ENCODE data around the gene PXMP2.

The PXMP2 gene

DNA sequence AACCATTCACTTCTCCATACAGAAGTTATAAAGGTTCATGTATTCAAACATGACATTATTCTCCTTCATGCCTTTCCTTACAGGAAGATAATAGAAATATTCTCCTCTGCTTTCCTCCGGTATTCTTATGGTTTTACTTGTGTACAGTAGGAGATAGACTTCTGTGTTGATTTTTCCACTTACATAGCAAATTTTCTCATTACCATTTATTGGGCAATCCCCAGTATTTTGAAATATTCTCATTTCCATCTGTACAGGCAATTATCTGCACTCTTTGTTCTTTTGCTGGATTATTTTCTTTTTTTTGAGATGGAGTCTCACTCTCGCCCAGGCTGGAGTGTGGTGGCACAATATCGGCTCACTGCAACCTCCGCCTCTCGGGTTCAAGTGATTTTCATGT lies 11.0 kb downstream of the PXMP2 start:
- DNase-seq = no peak

GRCh38 chr12:132700212-132700822 lies 12.9 kb downstream of the PXMP2 start:
- DNase-seq = no peak

GRCh38 chr12:132702640-132703039 lies 15.3 kb downstream of the PXMP2 start:
- DNase-seq = no peak

DNA sequence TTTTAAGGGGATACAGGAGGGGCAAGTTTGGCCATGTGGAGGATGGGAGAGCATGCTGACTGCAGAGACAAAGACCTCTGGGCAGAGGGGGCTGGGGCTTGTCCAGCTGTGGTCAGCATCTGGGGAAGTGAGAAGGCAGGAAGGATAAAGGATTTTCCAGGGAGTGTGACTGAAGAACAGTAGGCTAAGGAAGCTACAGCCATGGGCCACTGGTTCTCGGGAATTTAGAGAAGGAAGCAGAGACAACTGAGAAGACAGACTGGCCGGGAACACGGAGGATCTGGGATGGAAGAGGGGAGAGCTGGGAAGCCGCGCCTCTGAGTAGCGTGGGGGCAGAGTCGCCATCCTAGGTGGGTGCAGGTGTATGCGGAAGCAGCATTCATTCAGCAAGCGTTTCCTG lies 16.3 kb downstream of the PXMP2 start:
- DNase-seq = no peak

- DNase-seq = no peak
Measured at GRCh38 chr12:132707241-132707640, 19.9 kb downstream of the PXMP2 start.

DNA sequence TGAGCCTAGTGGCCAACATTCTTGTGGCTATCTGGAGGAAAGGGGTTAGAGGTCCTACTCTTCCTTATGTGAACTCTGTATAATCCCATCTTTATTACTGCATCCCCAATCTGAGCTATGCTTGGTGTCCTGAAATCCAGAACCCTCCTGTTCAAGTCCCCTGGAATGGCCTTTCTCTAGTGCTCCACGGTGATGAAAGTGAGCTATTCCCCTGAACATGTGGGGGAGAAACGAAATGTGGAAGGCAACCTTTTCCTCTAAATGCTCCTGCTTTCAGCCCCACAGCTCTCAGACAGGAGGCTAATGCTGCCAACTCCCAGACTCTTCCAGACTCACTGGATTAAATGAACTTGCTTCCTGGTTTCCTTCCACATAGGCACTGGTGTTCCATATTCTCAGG lies 20.8 kb downstream of the PXMP2 start:
- no peak for DNase-seq

DNA sequence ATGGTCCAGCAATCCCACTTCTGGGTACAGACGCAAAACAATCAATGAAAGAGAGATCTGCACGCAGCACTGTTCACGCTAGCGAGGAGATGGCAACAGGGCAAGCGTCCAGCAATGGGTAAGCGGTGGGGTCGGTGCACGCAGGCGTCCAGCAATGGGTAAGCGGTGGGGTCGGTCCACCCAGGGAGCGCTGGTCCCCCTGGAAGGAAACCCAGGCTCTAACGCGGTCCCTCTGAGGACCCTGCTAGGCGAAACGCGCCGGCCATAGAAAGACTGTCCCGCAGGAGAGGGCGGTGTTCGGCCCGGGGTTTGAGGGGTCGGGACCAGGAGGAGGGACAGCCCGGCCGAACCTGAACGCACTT lies 22.6 kb downstream of the PXMP2 start:
- DNase-seq = no peak

DNA sequence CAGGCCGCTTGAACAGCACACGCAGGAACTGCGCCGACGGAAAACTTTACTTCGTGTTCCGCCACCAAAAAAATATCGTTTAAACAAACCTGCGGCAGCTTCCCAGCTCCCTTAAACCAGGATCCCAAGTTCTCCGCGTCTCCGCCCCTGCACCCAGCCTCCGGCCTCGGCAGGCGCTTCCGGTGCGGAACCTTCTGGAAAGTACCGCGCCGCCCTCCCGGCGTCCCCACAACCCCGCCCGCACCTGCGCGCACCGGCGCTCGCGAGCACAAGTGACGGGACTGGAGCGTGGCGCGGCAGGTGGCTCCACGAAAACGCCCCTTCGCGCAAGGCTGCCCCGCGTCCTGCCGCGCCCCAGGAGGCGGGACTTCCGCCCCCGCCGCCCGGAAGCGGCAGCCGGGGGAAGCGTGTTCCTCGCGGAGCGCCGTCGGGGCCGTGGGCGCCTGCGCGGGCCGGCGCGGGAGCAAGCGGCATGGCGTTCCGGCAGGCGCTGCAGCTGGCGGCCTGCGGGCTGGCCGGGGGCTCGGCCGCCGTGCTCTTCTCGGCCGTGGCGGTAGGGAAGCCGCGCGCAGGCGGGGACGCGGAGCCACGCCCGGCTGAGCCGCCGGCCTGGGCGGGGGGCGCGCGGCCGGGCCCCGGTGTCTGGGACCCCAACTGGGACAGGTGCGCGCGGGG lies 23.2 kb downstream of the PXMP2 start, which contains the start of gene PGAM5:
PGAM5 (plus strand) TSS at position 438 of the 675 bp plus-strand sequence; CDS start at position 473, 35 bp downstream.
- peak; percentile 88 for DNase-seq

GRCh38 chr12:132711080-132711843 lies 23.9 kb downstream of the PXMP2 start:
- peak; percentile 36 for DNase-seq

DNA sequence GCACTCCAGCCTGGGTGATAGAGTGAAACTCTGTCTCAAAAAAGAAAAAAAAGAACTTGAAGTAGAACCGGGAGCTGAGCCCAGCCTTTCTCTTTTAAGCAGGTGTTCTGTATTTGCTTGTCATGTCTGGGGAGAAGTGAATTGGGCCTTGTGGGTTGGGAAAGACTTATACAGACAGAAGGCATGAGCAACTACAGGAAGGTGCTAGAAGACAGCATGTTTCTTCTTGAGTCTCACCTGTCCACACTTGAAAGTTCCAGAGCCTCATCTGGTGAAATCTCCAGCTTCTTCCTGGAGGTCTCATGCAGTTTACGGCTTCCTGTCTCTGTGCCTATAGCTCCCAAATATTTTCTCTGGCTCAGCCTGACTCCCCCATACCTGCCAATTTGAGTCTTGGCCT lies 25.7 kb downstream of the PXMP2 start:
- DNase-seq = no peak

DNA sequence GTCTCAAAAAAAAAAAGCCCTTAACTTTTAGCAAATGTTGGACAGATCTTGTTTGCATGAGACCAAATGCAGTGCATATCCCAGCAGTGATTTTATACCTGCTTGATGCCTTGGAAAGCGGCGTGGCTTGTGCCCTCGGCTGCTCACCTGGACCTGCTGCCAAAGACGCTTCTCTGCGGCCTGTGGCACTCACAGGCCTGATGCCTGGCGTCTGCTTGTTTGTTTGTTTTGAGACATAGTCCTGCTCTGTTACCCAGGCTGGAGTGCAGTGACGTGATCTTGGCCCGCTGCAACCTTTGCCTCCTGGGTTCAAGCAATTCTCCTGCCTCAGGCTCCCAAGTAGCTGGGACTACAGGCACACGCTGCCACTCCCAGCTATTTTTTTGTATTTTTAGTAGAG lies 28.5 kb downstream of the PXMP2 start:
- no peak for DNase-seq

GRCh38 chr12:132716356-132716755 lies 29.0 kb downstream of the PXMP2 start:
- DNase-seq = no peak

GRCh38 chr12:132717011-132717410 lies 29.6 kb downstream of the PXMP2 start:
- no peak for DNase-seq

GRCh38 chr12:132717531-132718387 lies 30.4 kb downstream of the PXMP2 start:
- no peak for DNase-seq

DNA sequence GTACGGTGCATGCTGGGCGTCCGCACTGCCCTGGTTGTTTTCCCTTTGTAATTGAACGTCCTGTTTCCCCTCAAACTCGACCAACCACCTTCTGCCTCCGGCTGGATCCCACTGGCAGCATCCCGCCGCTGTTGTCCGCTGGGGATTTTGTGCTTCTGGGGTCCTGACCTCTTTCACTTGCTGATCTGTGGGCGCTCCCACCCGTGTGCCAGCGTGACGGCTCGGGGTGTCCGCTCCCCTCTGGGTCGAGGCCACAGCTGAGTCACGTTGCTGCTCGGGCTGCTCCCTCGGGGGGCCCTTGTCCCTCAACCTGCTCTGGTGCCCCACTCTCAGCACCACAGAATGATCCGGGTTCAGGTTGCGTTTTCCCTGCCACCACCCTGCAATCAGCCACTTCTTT lies 31.3 kb downstream of the PXMP2 start:
- no peak for DNase-seq

DNA sequence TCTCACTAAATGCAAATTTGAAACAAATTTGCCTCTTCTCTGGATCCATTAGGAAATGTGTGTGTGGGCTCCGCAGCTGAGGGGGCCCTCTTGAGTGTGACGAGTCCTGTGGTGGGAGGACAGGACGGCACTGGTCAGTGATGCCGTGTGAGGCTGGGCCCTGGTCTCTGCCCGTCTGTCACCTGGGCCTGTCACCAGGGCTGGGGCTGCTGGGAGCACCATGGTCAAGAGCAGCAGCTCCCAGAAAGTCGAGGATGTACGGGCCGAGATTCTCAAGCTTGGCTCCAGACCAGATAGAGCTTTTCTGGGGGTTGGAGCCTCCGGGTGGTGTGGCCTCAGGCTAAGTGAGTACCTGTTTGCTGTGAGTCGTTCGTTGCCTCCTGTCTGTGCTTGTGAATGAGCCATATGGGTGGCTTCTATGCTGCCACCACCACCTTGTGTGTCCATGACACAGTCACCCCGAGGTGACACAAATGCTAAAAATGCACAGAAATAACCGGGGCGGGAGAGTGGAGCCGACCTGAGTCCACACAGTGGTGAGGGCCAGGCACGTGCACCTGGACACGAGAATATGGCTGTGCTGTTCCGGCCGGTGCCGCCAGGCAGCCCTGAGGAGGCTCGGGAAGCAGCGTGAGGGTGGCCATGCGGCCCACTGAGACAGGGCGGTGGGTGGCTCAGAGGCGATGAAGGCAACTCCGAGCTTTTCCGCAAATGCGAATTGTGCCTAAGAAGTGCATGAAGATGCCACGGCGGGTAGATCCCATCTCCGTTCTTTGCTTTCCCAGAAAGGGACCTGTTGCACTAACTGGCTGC lies 32.0 kb downstream of the PXMP2 start:
- no peak for DNase-seq

DNA sequence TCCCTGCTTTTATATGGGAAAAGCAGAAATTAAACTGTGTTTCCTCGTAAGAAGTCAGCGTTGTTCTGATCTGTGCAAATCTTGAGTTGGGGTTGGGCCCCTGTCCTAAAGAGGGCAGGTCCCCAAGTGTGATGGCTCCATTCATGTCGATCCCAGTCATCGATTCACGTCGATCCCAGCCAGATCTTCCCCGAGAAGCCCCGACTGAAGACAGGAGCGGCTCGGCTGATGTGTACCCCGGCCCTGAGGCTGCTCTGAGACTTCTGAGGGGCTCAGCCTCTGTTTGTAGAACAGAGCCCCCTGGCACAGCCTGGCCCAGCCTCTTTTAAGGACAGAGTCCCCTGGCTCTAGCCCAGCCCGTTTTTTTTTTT lies 32.6 kb downstream of the PXMP2 start:
- DNase-seq = no peak

DNA sequence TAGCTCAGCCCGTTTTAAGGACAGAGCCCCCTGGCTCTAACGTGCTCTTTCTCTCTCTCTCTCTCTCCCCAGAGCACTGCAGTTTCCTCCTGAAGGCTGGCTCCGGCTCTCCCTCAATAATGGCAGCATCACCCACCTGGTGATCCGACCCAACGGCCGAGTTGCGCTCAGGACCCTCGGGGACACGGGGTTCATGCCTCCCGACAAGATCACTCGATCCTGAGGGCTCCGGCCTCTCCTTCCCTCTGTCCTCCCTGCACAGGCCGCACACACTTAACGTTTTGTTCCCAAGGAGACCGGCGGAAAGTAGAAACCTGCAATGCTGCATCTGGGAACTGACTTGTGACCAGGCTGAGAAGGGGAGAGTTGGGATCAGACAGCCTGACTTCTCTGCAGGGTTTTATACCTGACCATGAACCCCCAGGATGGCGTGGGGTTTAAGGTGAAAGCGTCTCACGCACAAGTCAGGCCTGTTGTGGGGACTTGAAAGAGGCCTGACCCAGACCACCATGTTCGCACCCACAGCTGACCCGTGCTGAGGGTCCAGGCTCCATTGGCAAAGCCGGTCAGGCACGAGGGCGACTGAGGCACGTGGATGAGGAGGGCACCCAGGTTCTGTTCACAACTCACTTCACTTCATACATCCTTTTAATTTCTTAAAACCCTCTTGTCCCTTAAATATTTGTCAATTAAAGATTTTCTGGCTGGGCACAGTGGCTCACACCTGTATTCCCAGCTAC lies 33.4 kb downstream of the PXMP2 start:
- DNase-seq = no peak

GRCh38 chr12:132723015-132723763 lies 35.8 kb downstream of the PXMP2 start:
- no peak for DNase-seq

GRCh38 chr12:132723764-132724140 lies 36.4 kb downstream of the PXMP2 start:
- DNase-seq = no peak

Data from OCI-M1 (cell line).